GM23338 (cell line): ENCODE measurements around the gene PIRT. TPM values are rescaled to one million over a fixed set of nuclear protein-coding genes. Genes with fewer than 3 reads are reported as not detected.
"Not testable (repeated sequence)": the region's sequence is repeated elsewhere in the genome, so short reads cannot be mapped to it uniquely, and the experiment has no call there.

Experiments used
- ATAC-seq: fragments of 200-7000 bp; cut with Tn5 transposase; 3 replicates; pipeline ENCODE4 v1.9.1; 2020
- DNase-seq: peaks from one replicate; pipeline ENCODE4 v3.0.0-alpha.2; 2015; ENCODE audit warnings: low spot score
- H2AFZ ChIP-seq: fragments of 200-600 bp; sonication (generic); 2 replicates; pipeline ENCODE4 v1.8.0; 2016; ENCODE audit warnings: antibody characterized with exemption, mild to moderate bottlenecking, moderate library complexity
- H3F3A ChIP-seq: fragments of 200-600 bp; sonication (generic); replicated peaks from 2 replicates; pipeline ENCODE4 v1.8.0; 2017; ENCODE audit warnings: antibody characterized with exemption, mixed run types, low read depth
- H3K27ac ChIP-seq: fragments of 200-600 bp; sonication (generic); 2 replicates; pipeline ENCODE4 v1.6.1; 2016; ENCODE audit warnings: low read depth
- H3K27me3 ChIP-seq: fragments of 200-600 bp; sonication (generic); 2 replicates; pipeline ENCODE4 v1.8.0; 2016; ENCODE audit warnings: mild to moderate bottlenecking, mixed run types, moderate library complexity; ENCODE audit not compliant: insufficient read depth
- H3K36me3 ChIP-seq: fragments of 200-600 bp; sonication (generic); 2 replicates; pipeline ENCODE4 v1.8.0; 2016; ENCODE audit warnings: mild to moderate bottlenecking; ENCODE audit not compliant: insufficient read depth
- H3K4me1 ChIP-seq: fragments of 200-600 bp; sonication (generic); 2 replicates; pipeline ENCODE4 v1.8.0; 2016; ENCODE audit warnings: mild to moderate bottlenecking, moderate library complexity; ENCODE audit not compliant: insufficient read depth
- H3K4me2 ChIP-seq: fragments of 200-600 bp; sonication (generic); 2 replicates; pipeline ENCODE4 v1.7.1; 2017; ENCODE audit warnings: mixed run types
- H3K4me3 ChIP-seq: fragments of 200-600 bp; sonication (generic); 2 replicates; pipeline ENCODE4 v1.6.1; 2016; ENCODE audit warnings: mixed run types
- H3K79me2 ChIP-seq: fragments of 200-600 bp; sonication (generic); replicated peaks from 2 replicates; pipeline ENCODE4 v1.8.0; 2017; ENCODE audit warnings: mild to moderate bottlenecking; ENCODE audit not compliant: insufficient read depth
- H3K9me2 ChIP-seq: fragments of 200-600 bp; sonication (generic); 2 replicates; pipeline ENCODE4 v1.8.0; 2017; ENCODE audit not compliant: insufficient read depth
- H4K20me1 ChIP-seq: fragments of 200-600 bp; sonication (generic); replicated peaks from 2 replicates; pipeline ENCODE4 v1.8.0; 2017; ENCODE audit warnings: mild to moderate bottlenecking; ENCODE audit not compliant: insufficient read depth
- H3K27ac Mint-ChIP-seq: 2 replicates; pipeline ENCODE4 v1.8.0; 2020; ENCODE audit warnings: inconsistent platforms, mild to moderate bottlenecking, moderate library complexity, mixed read lengths
- H3K27me3 Mint-ChIP-seq: 3 replicates; pipeline ENCODE4 v1.8.0; 2022; ENCODE audit warnings: low read depth, mild to moderate bottlenecking, moderate library complexity, mixed read lengths, inconsistent platforms; ENCODE audit not compliant: insufficient read depth, poor library complexity
- H3K36me3 Mint-ChIP-seq: 3 replicates; pipeline ENCODE4 v1.8.0; 2021; ENCODE audit warnings: low read depth, mild to moderate bottlenecking, inconsistent platforms, moderate library complexity, mixed read lengths
- H3K4me1 Mint-ChIP-seq: 3 replicates; pipeline ENCODE4 v1.8.0; 2020; ENCODE audit warnings: mild to moderate bottlenecking, inconsistent platforms, mixed read lengths
- H3K4me3 Mint-ChIP-seq: 3 replicates; pipeline ENCODE4 v1.8.0; 2021; ENCODE audit warnings: moderate library complexity, mild to moderate bottlenecking, inconsistent platforms, mixed read lengths
- H3K9me3 Mint-ChIP-seq: 3 replicates; pipeline ENCODE4 v1.8.0; 2020; ENCODE audit warnings: moderate library complexity, mild to moderate bottlenecking, inconsistent platforms, mixed read lengths
- CTCF ChIP-seq, 2 experiments: fragments of 200-600 bp in 1 of 2; sonication (generic) in 1 of 2; conservative IDR thresholded peaks; 2 replicates each; pipeline versions ENCODE4 v1.5.1 to v1.6.1; 2016 to 2017; ENCODE audit warnings: antibody characterized with exemption in 2 of 2, low read depth in 2 of 2, mild to moderate bottlenecking in 2 of 2, moderate library complexity in 1 of 2
- EZH2 ChIP-seq: fragments of 200-600 bp; sonication (generic); IDR thresholded peaks from one replicate; pipeline ENCODE4 v1.8.0; 2017; ENCODE audit warnings: antibody characterized with exemption, mild to moderate bottlenecking, low read depth; ENCODE audit not compliant: unreplicated experiment
- EZH2phosphoT487 ChIP-seq: fragments of 200-600 bp; sonication (generic); IDR thresholded peaks from one replicate; pipeline ENCODE4 v1.8.1; 2018; ENCODE audit warnings: antibody characterized with exemption; ENCODE audit not compliant: unreplicated experiment
- JUNB ChIP-seq: IDR thresholded peaks from one replicate; pipeline ENCODE4 v1.6.1; 2016; ENCODE audit warnings: antibody characterized with exemption; ENCODE audit not compliant: unreplicated experiment
- NANOG ChIP-seq: IDR thresholded peaks from 2 replicates; pipeline ENCODE4 v1.6.1; 2016; ENCODE audit warnings: antibody characterized with exemption, borderline replicate concordance
- REST ChIP-seq: IDR thresholded peaks from one replicate; pipeline ENCODE4 v1.6.1; 2018; ENCODE audit warnings: antibody characterized with exemption; ENCODE audit not compliant: unreplicated experiment
- STAT1 ChIP-seq: IDR thresholded peaks from one replicate; pipeline ENCODE4 v1.6.1; 2016; ENCODE audit warnings: antibody characterized with exemption; ENCODE audit not compliant: unreplicated experiment
- polyA plus RNA-seq: library from polyadenylated mRNA; unstranded; fragments of >200 nt; fragmentation: Nextera tagmentation; extraction: Ambion mirVana; gene quantifications from 2 replicates; pipeline ENCODE4 v1.2.1, GENCODE V29; 2016
- total RNA-seq: library from RNA; depleted of rRNA; stranded (reverse); fragments of >200 nt; shearing (Covaris generic); gene quantifications from 2 replicates; pipeline ENCODE4 v1.2.3, GENCODE V29; 2014

The PIRT gene
- total and polyA plus RNA-seq, 2 experiments from 2014 or later: not detected

- Histone ChIP-seq H3K27me3 (no peaks in the 10 kb centered on the region), H2AFZ (no peak overlapping the region), H3K4me3 (no peak overlapping the region), H3K4me2 (no peak overlapping the region), H3F3A (no peaks in the 10 kb centered on the region), H3K4me1 (no peaks in the 10 kb centered on the region), H3K79me2 (no peaks in the 10 kb centered on the region), H3K9me2 (0 out of 2 replicates have a peak, but pooled peaks cover 3% of the 10 kb centered on the region), H3K36me3 (no peaks in the 10 kb centered on the region; the same call in 1 of the 2 replicates), H4K20me1 (no peaks in the 10 kb centered on the region), H3K27ac (no peak overlapping the region)
- no peak for DNase-seq
- H3K27me3 Mint-ChIP-seq: peaks cover 7% of the 10 kb centered on the region
- ATAC-seq: no peak
- no peak overlapping the region for H3K27ac Mint-ChIP-seq
- H3K36me3 Mint-ChIP-seq: peaks cover 6% of the 10 kb centered on the region; the same call in 2 of the 3 replicates
- no peaks in the 10 kb centered on the region for H3K4me1 Mint-ChIP-seq
- H3K4me3 Mint-ChIP-seq: no peak overlapping the region
- TF ChIP-seq REST (no peak), CTCF (conservative IDR thresholded peaks at IDR 0.05; ENCODE audit: low read depth in 2 of 2) (no peak)
- H3K9me3 Mint-ChIP-seq: peaks cover 84% of the 10 kb centered on the region
These were observed 20.1 kb upstream of the PIRT start for GRCh38 chr17:10857976-10858375.

GRCh38 chr17:10846636-10847035 is 8.7 kb upstream of the PIRT start:
- not testable (repeated sequence) for H2AFZ ChIP-seq, H3K36me3 ChIP-seq, H3K27ac ChIP-seq, H3K9me2 ChIP-seq, H3K36me3 Mint-ChIP-seq, H3K4me2 ChIP-seq, DNase-seq, H3K79me2 ChIP-seq, H3K4me3 ChIP-seq, H3K27me3 ChIP-seq, H3K4me3 Mint-ChIP-seq, ATAC-seq, H3F3A ChIP-seq, H3K27ac Mint-ChIP-seq, H4K20me1 ChIP-seq
- Mint-ChIP-seq H3K4me1 (peaks cover 21% of the 10 kb centered on the region), H3K27me3 (peaks cover 22% of the 10 kb centered on the region), H3K9me3 (peaks cover 46% of the 10 kb centered on the region)
- peaks cover 26% of the 10 kb centered on the region for H3K4me1 ChIP-seq

GRCh38 chr17:10845388-10845751 is 7.5 kb upstream of the PIRT start:
- Histone ChIP-seq H3K4me3 (peak overlapping the region; percentile 89), H3K27ac (no peak overlapping the region), H3F3A (0 out of 2 replicates have a peak, but pooled peaks cover 3% of the 10 kb centered on the region), H2AFZ (no peak overlapping the region), H3K4me1 (peaks cover 26% of the 10 kb centered on the region), H3K4me2 (no peak overlapping the region; the same call in 1 of the 2 replicates), H3K36me3 (no peaks in the 10 kb centered on the region), H4K20me1 (no peaks in the 10 kb centered on the region), H3K79me2 (no peaks in the 10 kb centered on the region), H3K27me3 (no peaks in the 10 kb centered on the region), H3K9me2 (no peaks in the 10 kb centered on the region)
- Mint-ChIP-seq H3K27ac (no peak overlapping the region), H3K9me3 (peaks cover 34% of the 10 kb centered on the region), H3K4me3 (peak overlapping the region; percentile 81; the same call in 2 of the 3 replicates), H3K36me3 (peaks cover 6% of the 10 kb centered on the region; the same call in 2 of the 3 replicates), H3K27me3 (peaks cover 19% of the 10 kb centered on the region), H3K4me1 (peaks cover 21% of the 10 kb centered on the region)
- no peak for ATAC-seq
- no peak for DNase-seq
- no peak for TF ChIP-seq STAT1
- no peak for TF ChIP-seq REST
- TF ChIP-seq EZH2: no peak
- TF ChIP-seq JUNB: no peak
- TF ChIP-seq NANOG: no peak
- no peak for TF ChIP-seq EZH2phosphoT487
